ENCODE results near the gene CYB5R2. TPM values are rescaled to one million over a fixed set of nuclear protein-coding genes. Genes with fewer than 3 reads are reported as not detected.
A peak's percentile ranks its signal among the peaks of the same experiment; 100 is the strongest.

CYB5R2 gene
- polyA plus RNA-seq, 1 donor (not counting 4 experiments of a cell fraction or from before 2014, with no cell fraction given): 24.7 TPM

DNA sequence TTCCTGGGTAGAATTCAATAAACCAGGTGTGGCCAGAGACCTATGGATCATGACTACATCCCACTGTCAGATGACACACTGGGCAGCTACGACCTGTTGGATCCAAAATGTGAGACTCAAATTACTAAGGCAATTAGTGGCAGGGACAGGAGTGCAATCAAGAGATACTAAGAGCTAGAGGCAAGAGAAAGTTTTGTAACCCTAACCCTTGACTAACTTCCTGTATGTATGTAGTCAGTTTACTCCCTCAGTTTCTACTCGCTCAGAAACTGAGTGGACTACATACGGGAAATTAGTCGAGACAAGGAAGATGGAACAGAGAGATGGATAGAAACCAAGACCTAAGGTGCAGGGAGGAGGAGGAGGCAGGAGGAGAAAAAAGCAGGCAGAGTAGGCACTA is 2.7 kb downstream of the CYB5R2 start:
- FAIRE-seq (no peak), DNase-seq (ENCODE audit: low read depth, low spot score) (no peak)
- H3K9me1 ChIP-seq (ENCODE audit: control insufficient read depth, extremely low read depth, insufficient read depth, low read length): no peaks in the 10 kb centered on the region
- no peak overlapping the region for H3K9ac ChIP-seq (ENCODE audit: control insufficient read depth, extremely low read depth, insufficient read depth, low read length)
- H3K27ac ChIP-seq (ENCODE audit: control insufficient read depth, insufficient read depth, low read length): no peak overlapping the region
- no peaks in the 10 kb centered on the region for H3K27me3 ChIP-seq (ENCODE audit: control insufficient read depth, extremely low read depth, insufficient read depth, low read length)
- TF ChIP-seq, protein P1, sequence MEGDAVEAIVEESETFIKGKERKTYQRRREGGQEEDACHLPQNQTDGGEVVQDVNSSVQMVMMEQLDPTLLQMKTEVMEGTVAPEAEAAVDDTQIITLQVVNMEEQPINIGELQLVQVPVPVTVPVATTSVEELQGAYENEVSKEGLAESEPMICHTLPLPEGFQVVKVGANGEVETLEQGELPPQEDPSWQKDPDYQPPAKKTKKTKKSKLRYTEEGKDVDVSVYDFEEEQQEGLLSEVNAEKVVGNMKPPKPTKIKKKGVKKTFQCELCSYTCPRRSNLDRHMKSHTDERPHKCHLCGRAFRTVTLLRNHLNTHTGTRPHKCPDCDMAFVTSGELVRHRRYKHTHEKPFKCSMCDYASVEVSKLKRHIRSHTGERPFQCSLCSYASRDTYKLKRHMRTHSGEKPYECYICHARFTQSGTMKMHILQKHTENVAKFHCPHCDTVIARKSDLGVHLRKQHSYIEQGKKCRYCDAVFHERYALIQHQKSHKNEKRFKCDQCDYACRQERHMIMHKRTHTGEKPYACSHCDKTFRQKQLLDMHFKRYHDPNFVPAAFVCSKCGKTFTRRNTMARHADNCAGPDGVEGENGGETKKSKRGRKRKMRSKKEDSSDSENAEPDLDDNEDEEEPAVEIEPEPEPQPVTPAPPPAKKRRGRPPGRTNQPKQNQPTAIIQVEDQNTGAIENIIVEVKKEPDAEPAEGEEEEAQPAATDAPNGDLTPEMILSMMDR (optimal IDR thresholded peaks at IDR 0.05 in 1 of 3, IDR thresholded peaks at IDR 0.05 in 1 of 3, conservative IDR thresholded peaks at IDR 0.05 in 1 of 3; ENCODE audit: extremely low read depth in 1 of 3, insufficient read depth in 2 of 3, low read length in 3 of 3): no peak
- no peak for TF ChIP-seq EZH2 (IDR thresholded peaks at IDR 0.05; ENCODE audit: low read length)
- H3K36me3 ChIP-seq (ENCODE audit: control insufficient read depth in 2 of 2, extremely low read depth in 1 of 2, insufficient read depth in 2 of 2, low read length in 2 of 2): peaks cover 0 to 5% of the 10 kb centered on the region in 2 experiments
- dilution Hi-C loops (cut with MboI; ENCODE audit: extremely low pct_ligation_motif_present, low sequenced_read_pairs): no loop called here
- H3K4me2 ChIP-seq (ENCODE audit: control insufficient read depth, extremely low read depth, insufficient read depth, low read depth, low read length): no peak overlapping the region
- peaks cover 43% of the 10 kb centered on the region for H3K4me1 ChIP-seq (ENCODE audit: control insufficient read depth, extremely low read depth, insufficient read depth, low read length)
- no peaks in the 10 kb centered on the region for H3K79me2 ChIP-seq (ENCODE audit: control insufficient read depth, insufficient read depth, low read length)
- no peaks in the 10 kb centered on the region for H4K20me1 ChIP-seq (ENCODE audit: control insufficient read depth, extremely low read depth, insufficient read depth, low read length)
- H3K4me3 ChIP-seq (ENCODE audit: control insufficient read depth in 2 of 3, extremely low read depth in 1 of 3, insufficient read depth in 2 of 3, low read depth in 1 of 3, low read length in 3 of 3): no peak overlapping the region
- H2AFZ ChIP-seq (ENCODE audit: control insufficient read depth, low read length): no peak overlapping the region
- no peaks in the 10 kb centered on the region for H3K9me3 ChIP-seq (ENCODE audit: control insufficient read depth, low read depth, low read length)

DNA sequence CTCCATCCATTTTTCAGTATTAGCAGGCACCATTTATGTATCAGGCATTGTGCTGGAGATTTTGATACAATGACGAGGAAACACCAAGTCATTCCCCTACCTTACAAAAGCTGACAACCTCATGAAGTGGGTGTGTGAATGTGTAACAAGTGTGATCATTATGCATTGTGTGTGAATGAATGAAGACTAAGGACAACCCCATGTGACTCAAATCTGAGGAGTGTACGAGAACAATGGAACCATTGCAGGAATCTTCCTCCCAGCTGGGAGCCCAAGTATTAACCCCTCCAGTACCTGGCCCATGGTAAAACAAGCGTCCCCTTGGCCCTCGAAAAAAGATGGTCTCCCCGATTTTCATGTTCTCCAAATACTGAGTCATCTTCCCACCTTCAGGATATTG is 4.4 kb downstream of the CYB5R2 start:
- Histone ChIP-seq H3K79me2 (ENCODE audit: control insufficient read depth, insufficient read depth, low read length) (no peaks in the 10 kb centered on the region), H2AFZ (ENCODE audit: control insufficient read depth, low read length) (no peak overlapping the region), H4K20me1 (ENCODE audit: control insufficient read depth, extremely low read depth, insufficient read depth, low read length) (no peaks in the 10 kb centered on the region), H3K9ac (ENCODE audit: control insufficient read depth, extremely low read depth, insufficient read depth, low read length) (no peak overlapping the region), H3K4me1 (ENCODE audit: control insufficient read depth, extremely low read depth, insufficient read depth, low read length) (peaks cover 43% of the 10 kb centered on the region), H3K27me3 (ENCODE audit: control insufficient read depth, extremely low read depth, insufficient read depth, low read length) (no peaks in the 10 kb centered on the region), H3K9me3 (ENCODE audit: control insufficient read depth, low read depth, low read length) (no peaks in the 10 kb centered on the region), H3K36me3 (ENCODE audit: control insufficient read depth in 2 of 2, extremely low read depth in 1 of 2, insufficient read depth in 2 of 2, low read length in 2 of 2) (peaks cover 0 to 11% of the 10 kb centered on the region in 2 experiments), H3K9me1 (ENCODE audit: control insufficient read depth, extremely low read depth, insufficient read depth, low read length) (no peaks in the 10 kb centered on the region), H3K4me3 (ENCODE audit: control insufficient read depth in 2 of 3, extremely low read depth in 1 of 3, insufficient read depth in 2 of 3, low read depth in 1 of 3, low read length in 3 of 3) (no peak overlapping the region), H3K4me2 (ENCODE audit: control insufficient read depth, extremely low read depth, insufficient read depth, low read depth, low read length) (no peak overlapping the region), H3K27ac (ENCODE audit: control insufficient read depth, insufficient read depth, low read length) (peak overlapping the region; percentile 62)
- FAIRE-seq: peak; percentile 99
- dilution Hi-C loops (cut with MboI; ENCODE audit: extremely low pct_ligation_motif_present, low sequenced_read_pairs): no loop called here
- TF ChIP-seq, protein P1 (optimal IDR thresholded peaks at IDR 0.05 in 1 of 3, IDR thresholded peaks at IDR 0.05 in 1 of 3, conservative IDR thresholded peaks at IDR 0.05 in 1 of 3; ENCODE audit: extremely low read depth in 1 of 3, insufficient read depth in 2 of 3, low read length in 3 of 3): no peak
- TF ChIP-seq EZH2 (IDR thresholded peaks at IDR 0.05; ENCODE audit: low read length): no peak
- DNase-seq (ENCODE audit: low read depth, low spot score): peak; percentile 63
